ENCODE measurements around the gene PHYHIPL. TPM values are rescaled to one million over a fixed set of nuclear protein-coding genes. Genes with fewer than 3 reads are reported as not detected.

PHYHIPL gene
- total RNA-seq, 1 experiment from 2014 or later, result not detected

DNA sequence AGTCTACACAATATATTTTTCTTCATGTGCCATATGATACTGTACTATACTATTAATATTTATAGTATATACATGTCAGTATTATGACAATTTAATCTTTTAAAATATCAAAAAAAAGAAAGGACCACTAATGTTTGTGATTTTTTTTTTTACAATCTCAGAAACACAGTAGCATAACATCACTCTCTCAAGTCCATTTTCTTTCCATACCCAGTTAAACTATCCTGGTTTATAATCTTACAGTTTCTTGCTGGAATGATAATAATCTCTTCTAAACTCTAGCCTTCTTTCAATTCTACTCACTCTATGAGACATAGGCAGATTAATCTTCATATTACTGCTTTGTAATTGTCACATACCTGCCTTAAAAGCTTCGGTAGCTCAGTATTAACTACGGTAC lies 8.9 kb upstream of the PHYHIPL start:
- no peak for TF ChIP-seq EZH2 (IDR thresholded peaks at IDR 0.05; ENCODE audit: low read length, unreplicated experiment)

DNA sequence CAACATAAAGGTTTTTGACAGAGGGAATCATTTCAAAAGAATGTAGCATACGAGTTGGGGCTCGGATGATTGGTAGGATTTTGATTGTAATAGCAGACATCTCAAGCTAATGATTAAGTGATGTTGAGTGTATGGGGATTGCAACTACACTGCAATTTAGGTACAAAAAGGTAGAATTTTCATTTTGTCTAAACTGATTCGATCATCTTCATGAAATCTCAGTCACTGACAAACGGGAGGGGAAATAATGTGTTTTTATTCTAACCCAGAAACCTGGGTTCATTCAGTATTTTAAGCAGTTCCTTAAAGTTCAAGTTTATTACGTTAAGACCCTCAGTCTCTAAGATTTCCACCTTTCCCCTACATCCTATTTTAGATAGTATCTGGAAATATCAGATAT lies 3.9 kb upstream of the PHYHIPL start:
- no peak overlapping the region for H3K4me3 ChIP-seq (ENCODE audit: low read length)
- no peaks in the 10 kb centered on the region for H4K20me1 ChIP-seq (ENCODE audit: low read length)
- H3K9me3 ChIP-seq (ENCODE audit: low read length), result 0 out of 2 replicates have a peak, but pooled peaks cover 4% of the 10 kb centered on the region
- POLR2A ChIA-PET (ENCODE audit: unreplicated experiment), result no interaction called here
- no peaks in the 10 kb centered on the region for H3K79me2 ChIP-seq (ENCODE audit: low read length)
- no peaks in the 10 kb centered on the region for H3K9me2 ChIP-seq (replicated peaks; ENCODE audit: low read length)
- CTCF ChIA-PET, result no interaction called here
- H3K27me3 ChIP-seq (ENCODE audit: low read length), result peaks cover 62% of the 10 kb centered on the region
- no peak overlapping the region for H3K9ac ChIP-seq (ENCODE audit: low read length)
- ATAC-seq, result no peak
- H3F3A ChIP-seq (ENCODE audit: low read length, unreplicated experiment), result no peaks in the 10 kb centered on the region
- TF ChIP-seq EZH2phosphoT487 (IDR thresholded peaks at IDR 0.05; ENCODE audit: borderline replicate concordance, low read length), result no peak
- TF ChIP-seq EZH2 (IDR thresholded peaks at IDR 0.05; ENCODE audit: low read length, unreplicated experiment), result no peak
- TF ChIP-seq, protein P1, sequence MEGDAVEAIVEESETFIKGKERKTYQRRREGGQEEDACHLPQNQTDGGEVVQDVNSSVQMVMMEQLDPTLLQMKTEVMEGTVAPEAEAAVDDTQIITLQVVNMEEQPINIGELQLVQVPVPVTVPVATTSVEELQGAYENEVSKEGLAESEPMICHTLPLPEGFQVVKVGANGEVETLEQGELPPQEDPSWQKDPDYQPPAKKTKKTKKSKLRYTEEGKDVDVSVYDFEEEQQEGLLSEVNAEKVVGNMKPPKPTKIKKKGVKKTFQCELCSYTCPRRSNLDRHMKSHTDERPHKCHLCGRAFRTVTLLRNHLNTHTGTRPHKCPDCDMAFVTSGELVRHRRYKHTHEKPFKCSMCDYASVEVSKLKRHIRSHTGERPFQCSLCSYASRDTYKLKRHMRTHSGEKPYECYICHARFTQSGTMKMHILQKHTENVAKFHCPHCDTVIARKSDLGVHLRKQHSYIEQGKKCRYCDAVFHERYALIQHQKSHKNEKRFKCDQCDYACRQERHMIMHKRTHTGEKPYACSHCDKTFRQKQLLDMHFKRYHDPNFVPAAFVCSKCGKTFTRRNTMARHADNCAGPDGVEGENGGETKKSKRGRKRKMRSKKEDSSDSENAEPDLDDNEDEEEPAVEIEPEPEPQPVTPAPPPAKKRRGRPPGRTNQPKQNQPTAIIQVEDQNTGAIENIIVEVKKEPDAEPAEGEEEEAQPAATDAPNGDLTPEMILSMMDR (conservative IDR thresholded peaks at IDR 0.05; ENCODE audit: low read depth, low read length), result no peak
- H3K4me2 ChIP-seq (ENCODE audit: low read length), result no peak overlapping the region
- intact Hi-C loops (cut with micrococcal nuclease), result no loop called here
- BruUV-seq (replicated peaks), result no TSS peak
- DNase-seq, result no peak
- H3K27ac ChIP-seq (ENCODE audit: low read length), result no peak overlapping the region
- no peak overlapping the region for H2AFZ ChIP-seq (ENCODE audit: low read length)
- no peaks in the 10 kb centered on the region for H3K4me1 ChIP-seq (ENCODE audit: insufficient read depth, low read length)
- no peaks in the 10 kb centered on the region for H3K36me3 ChIP-seq (ENCODE audit: low read depth, low read length)

More for the DNA sequence above, 8.9 kb upstream of the PHYHIPL start:
- Histone ChIP-seq H3K9me3 (ENCODE audit: low read length) (0 out of 2 replicates have a peak, but pooled peaks cover 4% of the 10 kb centered on the region), H3K9me2 (replicated peaks; ENCODE audit: low read length) (0 out of 2 replicates have a peak, but pooled peaks cover 6% of the 10 kb centered on the region), H3K9ac (ENCODE audit: low read length) (no peak overlapping the region), H3K4me2 (ENCODE audit: low read length) (no peak overlapping the region), H3K27me3 (ENCODE audit: low read length) (peaks cover 22% of the 10 kb centered on the region; the same call in 1 of the 2 replicates), H4K20me1 (ENCODE audit: low read length) (no peaks in the 10 kb centered on the region), H3K4me3 (ENCODE audit: low read length) (no peak overlapping the region), H3K4me1 (ENCODE audit: insufficient read depth, low read length) (no peaks in the 10 kb centered on the region), H3K27ac (ENCODE audit: low read length) (no peak overlapping the region), H2AFZ (ENCODE audit: low read length) (no peak overlapping the region), H3K36me3 (ENCODE audit: low read depth, low read length) (no peaks in the 10 kb centered on the region), H3F3A (ENCODE audit: low read length, unreplicated experiment) (no peaks in the 10 kb centered on the region), H3K79me2 (ENCODE audit: low read length) (no peaks in the 10 kb centered on the region)
- intact Hi-C loops (cut with micrococcal nuclease), result no loop called here
- CTCF ChIA-PET, result no interaction called here
- ATAC-seq (no peak), DNase-seq (no peak)
- POLR2A ChIA-PET (ENCODE audit: unreplicated experiment), result no interaction called here
- no TSS peak for BruUV-seq (replicated peaks)

DNA sequence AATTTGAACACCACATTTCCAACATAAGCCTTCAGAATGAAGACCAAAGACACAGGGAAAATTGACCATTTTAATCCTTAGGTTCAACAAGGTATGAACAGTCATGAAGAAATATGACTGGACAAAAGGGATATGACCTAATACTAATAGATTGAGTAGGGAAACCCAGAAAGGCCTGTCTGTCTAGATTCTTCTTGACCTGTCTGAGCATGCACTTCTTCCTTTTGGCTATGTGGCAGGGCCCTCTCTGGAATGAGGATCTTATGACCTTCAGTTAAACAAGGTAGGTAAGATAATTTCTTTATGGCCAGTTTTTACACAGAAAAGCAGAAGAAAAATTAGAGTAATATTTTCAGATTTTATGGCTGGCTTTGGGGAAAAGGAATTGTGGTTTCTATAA lies 3.0 kb upstream of the PHYHIPL start:
- no peak overlapping the region for H2AFZ ChIP-seq (ENCODE audit: low read length)
- POLR2A ChIA-PET (ENCODE audit: unreplicated experiment), result no interaction called here
- no TSS peak for BruUV-seq (replicated peaks)
- ATAC-seq (no peak), DNase-seq (no peak)
- peaks cover 55% of the 10 kb centered on the region for H3K27me3 ChIP-seq (ENCODE audit: low read length)
- no peak overlapping the region for H3K9ac ChIP-seq (ENCODE audit: low read length)
- intact Hi-C loops (cut with micrococcal nuclease), result no loop called here
- no peaks in the 10 kb centered on the region for H4K20me1 ChIP-seq (ENCODE audit: low read length)
- TF ChIP-seq EZH2 (IDR thresholded peaks at IDR 0.05; ENCODE audit: low read length, unreplicated experiment) (no peak), EZH2phosphoT487 (IDR thresholded peaks at IDR 0.05; ENCODE audit: borderline replicate concordance, low read length) (no peak)
- TF ChIP-seq, protein P1 (conservative IDR thresholded peaks at IDR 0.05; ENCODE audit: low read depth, low read length), result no peak
- H3K9me2 ChIP-seq (replicated peaks; ENCODE audit: low read length), result no peaks in the 10 kb centered on the region
- H3K4me1 ChIP-seq (ENCODE audit: insufficient read depth, low read length), result no peaks in the 10 kb centered on the region
- H3K36me3 ChIP-seq (ENCODE audit: low read depth, low read length), result no peaks in the 10 kb centered on the region
- no peaks in the 10 kb centered on the region for H3F3A ChIP-seq (ENCODE audit: low read length, unreplicated experiment)
- H3K4me2 ChIP-seq (ENCODE audit: low read length), result no peak overlapping the region
- no peaks in the 10 kb centered on the region for H3K9me3 ChIP-seq (ENCODE audit: low read length)
- no peaks in the 10 kb centered on the region for H3K79me2 ChIP-seq (ENCODE audit: low read length)
- H3K27ac ChIP-seq (ENCODE audit: low read length), result no peak overlapping the region
- CTCF ChIA-PET, result no interaction called here
- no peak overlapping the region for H3K4me3 ChIP-seq (ENCODE audit: low read length)

Data from PC-3 (cell line).